GM21367 (cell line): Measurements from ENCODE around the gene ATP1A2.
"Not testable (repeated sequence)": the region's sequence is repeated elsewhere in the genome, so short reads cannot be mapped to it uniquely, and the experiment has no call there.

Source experiments
- ATAC-seq: cut with Tn5 transposase; IDR thresholded peaks from one replicate; pipeline ENCODE4 v1.9.1; 2021; ENCODE audit not compliant: unreplicated experiment

The ATP1A2 gene

GRCh38 chr1:160099716-160100375 lies 15.7 kb upstream of the ATP1A2 start:
- no peak for ATAC-seq

DNA sequence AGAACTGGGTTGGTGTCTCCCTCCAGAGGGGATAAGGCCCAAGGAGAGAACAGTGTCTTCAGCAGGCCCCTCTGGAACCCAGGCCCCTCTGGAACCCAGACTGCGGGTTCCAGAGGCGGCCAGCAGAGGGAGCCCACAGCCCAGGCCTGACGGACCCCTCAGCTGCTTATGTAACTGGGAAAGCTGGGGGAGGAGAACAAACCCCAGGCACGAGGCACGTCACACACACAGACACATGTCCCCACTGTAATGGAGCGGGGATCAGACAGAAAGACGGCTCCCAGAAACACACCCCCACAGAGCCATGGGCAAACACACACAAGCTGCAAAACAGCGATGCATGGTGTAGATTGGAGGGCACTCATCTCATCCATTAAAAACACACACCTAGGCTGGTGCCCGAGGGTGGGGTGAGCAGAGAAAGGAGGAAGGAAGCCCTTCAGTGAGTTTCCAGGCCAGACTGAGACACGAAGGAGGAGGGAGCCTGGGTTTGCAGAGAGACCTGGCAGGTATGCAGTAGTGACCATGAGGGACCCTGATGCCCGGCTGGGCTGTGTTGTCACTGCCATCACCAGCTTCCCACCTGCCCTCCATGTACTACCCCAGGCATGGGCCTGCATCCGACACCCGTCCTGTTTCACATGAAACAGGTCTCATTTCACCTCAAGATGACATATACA lies 14.4 kb upstream of the ATP1A2 start:
- ATAC-seq: no peak

DNA sequence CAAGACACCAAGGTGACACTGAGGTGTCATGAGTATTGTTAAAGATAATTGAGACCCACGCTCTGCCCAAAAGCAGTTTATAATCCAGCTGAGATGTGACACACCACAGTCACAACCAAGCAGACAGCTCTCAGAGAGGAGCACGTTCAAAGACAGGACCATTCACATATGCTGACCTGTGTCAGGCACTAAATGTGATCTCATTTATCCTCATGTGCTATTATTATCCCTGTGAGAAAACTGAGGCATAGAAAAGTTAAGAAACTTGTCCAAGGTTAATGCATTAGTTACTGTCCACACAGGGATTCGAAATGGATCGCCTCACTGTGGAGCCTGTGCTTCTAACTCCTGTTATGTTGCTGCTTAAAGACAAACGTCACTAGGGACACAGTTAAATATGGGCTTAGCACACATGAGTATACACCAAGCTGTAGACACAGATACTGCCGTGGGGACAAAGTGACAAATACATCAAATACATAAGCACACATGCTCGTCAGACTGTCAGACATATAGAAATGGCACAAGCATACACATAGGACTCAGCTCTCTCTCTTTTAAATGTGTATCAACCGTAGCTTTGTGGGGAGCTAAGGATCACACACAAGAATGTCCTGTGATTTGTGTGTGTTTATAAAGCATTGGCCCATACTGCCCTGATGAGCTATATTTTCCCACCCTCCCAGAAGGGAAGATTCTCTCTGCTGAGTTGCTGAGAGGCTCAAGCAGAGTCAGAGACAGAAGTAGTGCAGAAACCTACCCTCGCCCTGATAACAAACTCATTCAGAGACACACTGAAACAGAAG lies 13.6 kb upstream of the ATP1A2 start:
- no peak for ATAC-seq

- no peak for ATAC-seq
Observed at GRCh38 chr1:160103658-160104408, 11.7 kb upstream of the ATP1A2 start.

- no peak for ATAC-seq
Observed at GRCh38 chr1:160104486-160104885, 11.1 kb upstream of the ATP1A2 start.

DNA sequence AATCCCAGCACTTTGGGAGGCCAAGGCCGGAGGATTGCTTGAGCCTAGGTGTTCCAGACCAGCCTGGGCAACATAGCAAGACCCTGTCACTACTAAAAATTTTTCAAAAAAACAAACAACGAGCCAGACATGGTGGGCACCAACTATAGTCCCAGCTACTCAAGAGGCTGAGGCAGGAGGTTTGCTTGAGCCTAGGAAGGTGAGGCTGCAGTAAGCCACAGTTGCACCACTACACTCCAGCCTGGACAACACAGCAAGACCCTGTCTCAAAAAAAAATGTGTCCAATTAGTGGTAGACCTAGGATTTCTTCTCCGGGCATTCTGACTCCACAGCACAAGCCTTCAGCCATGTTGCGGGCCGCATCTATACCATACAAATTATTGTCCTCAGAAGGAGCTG lies 10.4 kb upstream of the ATP1A2 start:
- ATAC-seq: no peak

DNA sequence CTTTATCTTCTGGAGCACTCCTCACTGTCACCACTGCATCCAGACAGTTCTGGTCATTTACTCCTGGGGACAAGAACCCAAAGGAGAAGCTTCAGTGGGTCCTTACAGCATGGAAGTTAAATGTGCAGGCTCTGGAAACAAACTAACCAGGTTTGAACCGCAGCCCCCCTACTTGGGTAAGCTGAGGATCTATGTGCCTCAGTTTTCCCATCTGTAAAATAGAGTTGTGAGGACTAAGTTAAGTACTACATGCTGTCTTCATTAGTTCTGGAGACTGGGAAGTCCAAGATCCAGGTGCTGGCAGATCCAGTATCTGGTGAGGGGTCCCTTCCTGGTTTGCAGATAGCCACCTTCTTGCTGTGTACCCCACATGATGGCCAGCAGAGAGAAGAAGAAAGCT lies 8.0 kb upstream of the ATP1A2 start:
- no peak for ATAC-seq

- ATAC-seq: no peak
Observed at GRCh38 chr1:160108888-160109662, 6.5 kb upstream of the ATP1A2 start.

DNA sequence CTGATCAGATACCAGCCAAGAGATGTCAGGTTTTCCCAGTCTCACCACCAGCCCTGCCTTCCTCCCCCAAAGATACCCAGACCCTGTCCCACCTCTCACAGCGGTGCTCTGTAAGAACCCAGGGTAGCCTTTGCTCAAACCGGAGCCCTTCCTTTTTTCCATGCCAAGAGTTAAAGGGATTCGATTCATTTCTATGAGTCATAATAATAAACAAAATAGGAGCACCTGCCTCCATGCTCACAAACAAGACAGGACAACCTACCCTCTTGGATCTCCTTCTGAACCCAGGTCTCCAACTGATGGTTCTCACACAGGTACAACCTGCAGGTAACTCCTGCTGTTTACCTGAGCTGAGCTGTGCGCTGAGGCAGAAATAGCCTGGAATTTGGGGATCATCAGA lies 5.9 kb upstream of the ATP1A2 start:
- ATAC-seq: no peak

GRCh38 chr1:160111462-160111861 lies 4.1 kb upstream of the ATP1A2 start:
- not testable (repeated sequence) for ATAC-seq

- no peak for ATAC-seq
Observed at GRCh38 chr1:160112357-160112756, 3.2 kb upstream of the ATP1A2 start.

GRCh38 chr1:160113407-160113806 lies 2.2 kb upstream of the ATP1A2 start:
- no peak for ATAC-seq

GRCh38 chr1:160114085-160114484 lies 1.5 kb upstream of the ATP1A2 start:
- ATAC-seq: no peak

- ATAC-seq: no peak
Observed at GRCh38 chr1:160116283-160117147, 956 bp downstream of the ATP1A2 start.

DNA sequence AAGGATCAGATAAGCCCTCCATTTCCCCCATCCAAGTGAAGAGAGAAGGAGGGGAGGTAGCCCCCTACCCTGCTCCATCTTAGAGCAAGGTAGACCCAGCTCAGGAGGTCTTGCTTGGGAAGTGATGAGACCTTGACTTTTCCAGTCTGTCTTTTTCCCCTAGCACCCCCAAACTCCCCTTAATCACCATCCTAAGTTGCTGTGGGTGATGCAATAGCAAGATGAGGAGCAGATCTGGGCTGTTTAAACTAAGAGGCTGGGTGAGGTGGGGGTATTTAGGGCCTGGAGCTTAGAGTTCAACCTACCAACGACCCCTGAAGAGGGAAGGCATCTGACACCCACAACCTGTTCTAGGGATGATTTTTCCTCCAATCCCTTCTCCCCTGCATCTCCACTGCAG lies 1.7 kb downstream of the ATP1A2 start:
- ATAC-seq: no peak

DNA sequence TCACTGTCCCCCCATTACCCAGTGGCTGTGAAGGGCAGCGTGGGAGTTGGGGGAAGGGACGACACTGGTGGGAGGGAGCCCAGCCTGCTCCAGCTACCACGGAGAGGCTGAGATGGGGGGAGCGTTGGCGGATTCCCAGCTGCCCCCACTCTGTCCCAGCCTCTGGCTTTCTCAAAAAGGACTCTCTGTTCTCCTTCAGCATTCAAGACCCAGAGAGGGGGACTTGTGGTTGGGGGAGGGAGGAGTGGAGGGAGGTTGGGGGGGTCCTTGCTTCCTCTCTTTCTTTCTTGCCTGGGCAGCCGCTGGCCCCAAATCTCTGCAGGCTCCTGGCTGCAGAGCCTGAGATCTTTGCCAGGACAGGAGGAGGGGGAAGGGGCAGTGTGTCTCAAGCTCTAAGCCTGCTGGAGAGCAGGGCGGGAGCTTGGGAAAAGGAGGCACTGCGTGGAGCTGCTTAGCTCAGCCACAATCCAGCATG lies 2.2 kb downstream of the ATP1A2 start:
- no peak for ATAC-seq

- no peak for ATAC-seq
Observed at GRCh38 chr1:160118928-160119327, 3.4 kb downstream of the ATP1A2 start.

- ATAC-seq: no peak
Observed at GRCh38 chr1:160120797-160121196, 5.2 kb downstream of the ATP1A2 start.

GRCh38 chr1:160121388-160121787 lies 5.8 kb downstream of the ATP1A2 start:
- ATAC-seq: no peak
